ENCODE results near the gene PALD1.
A peak's percentile ranks its signal among the peaks of the same experiment; 100 is the strongest.

Gene PALD1

GRCh38 chr10:70538195-70538520 lies 59.6 kb downstream of the PALD1 start:
- no peak for DNase-seq

GRCh38 chr10:70538731-70539338 lies 60.3 kb downstream of the PALD1 start:
- no peak for DNase-seq

DNA sequence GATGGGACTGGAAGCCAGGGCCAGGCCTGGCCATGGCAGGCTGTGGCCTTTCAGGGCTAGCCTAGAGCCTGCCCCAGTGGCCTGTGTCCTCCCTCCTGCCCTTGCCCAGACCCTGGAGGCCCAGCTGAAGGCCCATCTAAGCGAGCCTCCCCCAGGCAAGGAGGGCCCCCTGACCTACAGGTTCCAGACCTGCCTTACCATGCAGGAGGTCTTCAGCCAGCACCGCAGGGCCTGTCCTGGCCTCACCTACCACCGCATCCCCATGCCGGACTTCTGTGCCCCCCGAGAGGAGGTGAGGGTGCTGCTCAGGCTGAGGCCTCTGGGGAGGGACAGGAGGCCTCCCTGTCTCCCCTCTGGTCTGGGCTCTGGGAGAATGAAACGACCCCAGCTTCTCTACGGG lies 60.9 kb downstream of the PALD1 start:
- DNase-seq: no peak

- peak; percentile 28 to 46 for DNase-seq
Measured at GRCh38 chr10:70540089-70540788, 61.7 kb downstream of the PALD1 start.

GRCh38 chr10:70540789-70541360 lies 62.3 kb downstream of the PALD1 start:
- no peak for DNase-seq

- DNase-seq: no peak
Measured at GRCh38 chr10:70541736-70542564, 63.4 kb downstream of the PALD1 start.

GRCh38 chr10:70542565-70542938 lies 64.0 kb downstream of the PALD1 start:
- no peak for DNase-seq

DNA sequence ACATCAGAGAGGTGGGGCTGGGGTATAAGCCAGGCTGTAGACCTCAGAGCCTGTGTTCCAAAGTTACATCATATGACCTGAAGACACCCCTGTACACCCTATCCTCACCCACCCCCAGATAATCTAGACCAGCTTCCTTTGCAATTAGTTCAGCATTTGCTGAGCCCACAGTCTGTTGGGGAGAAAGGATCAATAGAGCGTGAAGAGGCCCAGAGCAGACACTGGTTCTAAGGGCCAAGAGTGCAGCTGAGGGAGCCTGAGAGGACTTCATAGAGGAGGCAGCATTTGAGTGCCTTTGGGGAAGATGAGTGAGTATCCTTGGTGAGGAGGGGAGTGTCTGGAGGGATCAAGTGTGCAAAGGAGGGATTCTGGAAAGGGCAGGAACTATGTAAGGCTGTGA lies 65.3 kb downstream of the PALD1 start:
- no peak for DNase-seq

- DNase-seq: no peak
Measured at GRCh38 chr10:70544431-70545340, 66.1 kb downstream of the PALD1 start.

DNA sequence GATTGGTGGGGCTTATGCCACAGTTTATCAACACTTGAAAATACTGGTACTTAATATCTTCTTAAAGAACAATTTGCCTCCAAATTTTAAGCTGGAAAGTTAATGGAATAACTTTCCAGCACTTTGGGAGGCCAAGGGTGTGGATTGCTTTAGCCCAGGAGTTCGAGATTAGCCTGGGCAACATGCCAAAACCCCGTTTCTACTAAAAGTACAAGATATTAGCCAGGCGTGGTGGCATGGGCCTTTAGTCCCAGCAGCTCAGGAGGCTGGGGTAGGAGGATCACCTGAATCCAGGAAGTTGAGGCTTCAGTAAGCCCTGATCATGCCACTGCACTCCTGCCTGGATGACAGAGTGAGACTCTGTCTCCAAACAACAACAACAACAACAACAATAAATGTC lies 68.0 kb downstream of the PALD1 start:
- DNase-seq: no peak

DNA sequence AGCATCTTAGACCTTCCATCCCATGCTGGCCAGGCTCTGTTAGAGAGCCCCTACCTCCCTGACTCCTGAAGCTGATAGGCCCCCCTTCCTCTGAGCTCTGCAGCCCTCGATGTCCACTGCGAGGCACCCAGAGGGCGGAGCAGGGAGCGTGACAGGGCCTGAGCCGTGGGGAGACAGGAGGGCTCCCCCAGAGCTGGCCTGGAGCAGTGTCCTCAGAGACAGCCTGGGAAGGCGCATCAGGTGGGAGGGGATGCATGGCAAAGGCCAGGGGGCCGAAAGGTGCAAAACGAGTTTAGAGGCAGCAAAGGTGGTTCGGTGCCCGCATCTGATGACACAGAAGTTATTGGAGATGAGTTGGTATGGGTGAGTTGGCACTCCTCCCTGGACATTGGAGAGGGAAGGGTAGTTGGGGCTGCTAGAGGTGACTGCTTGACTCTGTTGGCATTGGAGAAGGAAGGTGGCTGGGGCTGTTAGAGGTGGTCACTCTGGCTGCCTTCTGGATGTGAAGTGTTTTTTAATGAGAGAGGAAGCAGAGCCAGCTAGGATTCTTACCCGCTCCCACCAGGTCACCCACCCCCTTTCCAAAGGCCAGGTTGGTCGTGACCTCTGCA lies 70.9 kb downstream of the PALD1 start:
- no peak for DNase-seq

DNA sequence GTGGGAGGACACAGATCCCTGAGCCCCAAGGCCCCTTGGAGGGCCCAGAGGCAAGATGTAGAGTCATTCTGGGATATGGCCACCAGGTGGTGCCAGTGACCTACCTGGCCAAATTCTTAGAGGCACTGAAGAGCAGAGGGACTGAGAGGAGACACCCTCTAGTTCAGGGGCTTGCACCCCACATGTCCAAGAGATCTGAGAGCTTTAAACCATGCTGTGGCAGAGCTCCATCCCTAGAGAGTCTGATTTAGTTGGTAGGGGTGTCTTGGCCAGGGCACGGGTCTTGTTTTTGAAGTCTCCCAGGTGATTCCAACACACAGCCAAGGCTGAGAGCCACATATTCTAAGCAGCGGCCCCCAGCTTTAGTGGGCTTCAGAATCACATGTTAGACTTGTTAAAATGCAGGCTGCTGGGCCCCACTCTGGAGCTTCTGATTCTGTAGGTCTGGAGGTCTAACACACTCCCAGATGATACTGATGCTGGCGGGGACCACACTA lies 71.4 kb downstream of the PALD1 start:
- DNase-seq: peak; percentile 78 to 79

DNA sequence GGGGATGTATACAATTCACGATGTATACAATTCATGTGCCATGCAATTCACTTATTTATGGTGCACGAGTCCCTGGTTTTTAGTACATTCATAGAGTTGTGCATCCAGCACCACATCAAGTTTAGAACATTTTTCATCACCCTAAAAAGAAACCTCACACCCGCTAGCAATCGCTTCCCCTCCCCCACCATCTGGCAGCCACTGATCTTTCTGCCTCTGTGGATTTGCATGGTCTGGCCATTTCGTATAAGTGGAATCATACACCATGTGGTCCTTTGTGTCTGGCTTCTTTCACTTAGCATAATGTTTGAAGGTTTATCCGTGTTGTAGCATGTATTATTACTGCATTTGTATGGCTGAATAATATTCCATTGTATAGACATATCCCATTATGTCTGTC lies 71.9 kb downstream of the PALD1 start:
- DNase-seq: no peak

DNA sequence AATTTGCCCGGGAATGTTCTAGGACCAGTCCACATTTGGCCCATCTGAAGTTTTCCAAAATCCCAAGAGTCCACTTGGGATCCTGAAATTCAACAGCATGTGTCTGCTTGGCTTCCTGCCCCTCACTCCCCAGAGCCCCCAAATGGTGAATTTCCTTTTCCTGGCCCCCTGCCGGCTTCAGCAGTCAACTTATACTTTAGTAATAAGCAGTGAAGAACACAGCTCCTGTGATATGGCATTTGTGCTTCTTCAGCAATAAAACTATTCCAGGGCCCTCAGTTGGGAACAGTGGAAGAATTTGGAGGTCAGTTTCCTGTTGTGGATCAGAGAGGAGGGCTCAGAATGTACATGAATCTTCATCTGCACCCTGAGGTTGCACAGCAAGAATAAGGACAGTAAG lies 72.9 kb downstream of the PALD1 start:
- no peak for DNase-seq

DNA sequence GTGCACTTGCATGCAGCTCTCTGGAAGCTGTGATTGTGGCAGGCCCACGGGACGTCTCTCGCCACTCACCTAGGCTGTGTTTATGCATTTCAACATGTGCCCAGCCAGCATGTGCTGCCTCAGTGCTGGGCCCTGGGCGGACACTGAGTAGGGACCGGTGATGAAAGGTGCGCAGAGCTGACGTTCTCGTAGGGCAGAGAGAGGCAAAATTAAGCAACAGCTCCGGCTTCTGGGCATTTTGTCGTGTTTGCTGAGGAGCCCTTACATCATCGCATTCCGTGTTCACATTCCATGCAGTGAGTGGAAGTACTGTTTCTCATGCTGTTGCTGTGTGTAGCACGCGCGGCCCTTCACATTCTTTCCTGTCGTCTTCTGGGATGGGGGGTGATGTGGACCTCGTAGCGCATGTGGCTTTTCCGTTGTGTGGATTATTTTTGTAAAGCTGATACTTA lies 73.4 kb downstream of the PALD1 start:
- DNase-seq: no peak

GRCh38 chr10:70552586-70552985 lies 74.0 kb downstream of the PALD1 start:
- DNase-seq: no peak

GRCh38 chr10:70555371-70555770 lies 76.8 kb downstream of the PALD1 start:
- DNase-seq: no peak

DNA sequence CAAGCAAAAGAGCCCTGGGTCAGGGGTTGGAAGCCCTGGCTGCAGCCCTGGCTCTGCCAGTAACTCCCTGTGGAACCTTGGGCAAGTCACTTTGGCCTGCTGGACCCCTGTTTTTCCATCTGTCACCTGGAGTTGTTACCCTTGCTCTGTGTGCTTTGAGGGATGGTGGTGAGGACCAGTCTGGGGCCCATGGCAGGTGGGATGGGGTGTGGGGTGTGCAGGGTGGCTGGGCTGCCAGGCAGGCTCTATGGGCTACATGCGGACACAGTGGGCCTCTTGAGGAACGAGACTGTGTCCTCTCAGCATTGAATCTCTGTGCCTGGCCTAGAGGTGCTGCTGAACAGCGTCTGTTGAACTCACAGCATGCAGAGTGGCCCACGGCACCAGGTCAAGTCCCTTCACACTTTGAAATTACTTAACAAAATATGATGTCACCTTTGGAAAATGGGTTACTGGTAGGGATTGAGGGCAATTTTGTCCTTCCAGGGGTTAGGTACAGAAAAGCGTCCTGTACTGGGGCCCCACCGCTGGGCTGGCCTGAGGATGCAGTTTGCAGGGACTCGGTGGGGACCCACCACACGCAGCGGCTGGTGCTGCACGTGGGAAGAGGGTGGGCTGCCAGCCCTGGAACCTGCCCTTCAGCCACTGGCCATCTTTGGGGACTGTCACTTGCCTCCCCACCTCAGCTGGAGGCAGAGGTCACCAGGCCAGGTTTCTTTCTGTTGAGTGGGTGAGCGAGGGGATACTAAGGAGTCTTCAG lies 78.7 kb downstream of the PALD1 start:
- DNase-seq: no peak

GRCh38 chr10:70557876-70558275 lies 79.3 kb downstream of the PALD1 start:
- DNase-seq: no peak

GRCh38 chr10:70558295-70558694 lies 79.7 kb downstream of the PALD1 start:
- no peak for DNase-seq

Measured in stimulated activated CD4-positive, alpha-beta T cell treated with anti-CD3 and anti-CD28 coated beads, Interleukin-2, amount 100 ng/mL, for 24 hours (primary cell).